ENCODE results near the gene CFAP20DC. TPM values are rescaled to one million over a fixed set of nuclear protein-coding genes. Genes with fewer than 3 reads are reported as not detected.
A peak's percentile ranks its signal among the peaks of the same experiment; 100 is the strongest.
"Not testable (repeated sequence)": the region's sequence is repeated elsewhere in the genome, so short reads cannot be mapped to it uniquely, and the experiment has no call there.

Gene CFAP20DC
- 1.2 and 1.5 TPM in 2 replicates for total RNA-seq

- DNase-seq: peak; percentile 95
These were observed at the start of gene CFAP20DC for GRCh38 chr3:59049671-59050331. Gene CFAP20DC, minus strand, starts transcription at chr3:59050025. Its CDS starts 394 bp downstream, at chr3:59049631.

GRCh38 chr3:59098516-59098915, 48.7 kb upstream of the CFAP20DC start:
- DNase-seq: not testable (repeated sequence)

- no peak for DNase-seq
These were observed 44.6 kb upstream of the CFAP20DC start for GRCh38 chr3:59094446-59094845.

- no peak for DNase-seq
These were observed 43.7 kb upstream of the CFAP20DC start for GRCh38 chr3:59093521-59093920.

- no peak for DNase-seq
These were observed 38.9 kb upstream of the CFAP20DC start for GRCh38 chr3:59088761-59089160.

- DNase-seq: no peak
These were observed 36.2 kb upstream of the CFAP20DC start for GRCh38 chr3:59085976-59086375.

- DNase-seq: no peak
These were observed 34.8 kb upstream of the CFAP20DC start for GRCh38 chr3:59084583-59084982.

- DNase-seq: no peak
These were observed 32.3 kb upstream of the CFAP20DC start for GRCh38 chr3:59082106-59082505.

- no peak for DNase-seq
These were observed 31.2 kb upstream of the CFAP20DC start for GRCh38 chr3:59081071-59081470.

GRCh38 chr3:59079962-59080361, 30.1 kb upstream of the CFAP20DC start:
- no peak for DNase-seq

- no peak for DNase-seq
These were observed 24.9 kb upstream of the CFAP20DC start for GRCh38 chr3:59074764-59075163.

- DNase-seq: no peak
These were observed 22.9 kb upstream of the CFAP20DC start for GRCh38 chr3:59072681-59073080.

- no peak for DNase-seq
These were observed 20.0 kb upstream of the CFAP20DC start for GRCh38 chr3:59069838-59070237.

GRCh38 chr3:59065240-59065639, 15.4 kb upstream of the CFAP20DC start:
- no peak for DNase-seq

- no peak for DNase-seq
These were observed 14.9 kb upstream of the CFAP20DC start for GRCh38 chr3:59064728-59065127.

- DNase-seq: no peak
These were observed 14.5 kb upstream of the CFAP20DC start for GRCh38 chr3:59064276-59064675.

- no peak for DNase-seq
These were observed 6.9 kb upstream of the CFAP20DC start for GRCh38 chr3:59056706-59057105.

- peak; percentile 70 for DNase-seq
These were observed 3.1 kb upstream of the CFAP20DC start for GRCh38 chr3:59052803-59053411.

GRCh38 chr3:59050811-59051414, 1.1 kb upstream of the CFAP20DC start:
- DNase-seq: not testable (repeated sequence)

GRCh38 chr3:59046839-59047238, 3.0 kb downstream of the CFAP20DC start:
- no peak for DNase-seq

- DNase-seq: no peak
These were observed 6.4 kb downstream of the CFAP20DC start for GRCh38 chr3:59043391-59043790.

- DNase-seq: no peak
These were observed 8.9 kb downstream of the CFAP20DC start for GRCh38 chr3:59040902-59041301.

- DNase-seq: no peak
These were observed 22.2 kb downstream of the CFAP20DC start for GRCh38 chr3:59027607-59028006.

- DNase-seq: no peak
These were observed 26.2 kb downstream of the CFAP20DC start for GRCh38 chr3:59023612-59024011.

Data from dermis blood vessel endothelial cell (primary cell).